Esophagus muscularis mucosa (tissue), 4 donors: ENCODE measurements around the gene BTNL2. TPM values are rescaled to one million over a fixed set of nuclear protein-coding genes. Genes with fewer than 3 reads are reported as not detected.
A peak's percentile ranks its signal among the peaks of the same experiment; 100 is the strongest.

Experiments used
- DNase-seq: peaks from one replicate; pipeline ENCODE4 v3.0.0-alpha.2; 2017; ENCODE audit errors: extremely low spot score
- H3K27ac ChIP-seq, 4 donors: fragments of 200-600 bp; sonication (generic); replicated peaks in 1 of 4; 1 replicate in 3 of 4; 2 replicates in 1 of 4; pipeline ENCODE4 v1.5.1; 2016 to 2019; ENCODE audit warnings: mild to moderate bottlenecking in 1 of 4
- H3K27me3 ChIP-seq, 4 donors: fragments of 200-600 bp; sonication (generic); one replicate each; pipeline versions ENCODE4 v1.5.1 to v1.6.0; 2016 to 2019
- H3K36me3 ChIP-seq, 4 donors: fragments of 200-600 bp; sonication (generic); one replicate each; pipeline ENCODE4 v1.5.1; 2016 to 2019
- H3K4me1 ChIP-seq, 4 donors: fragments of 200-600 bp; sonication (generic); one replicate each; pipeline ENCODE4 v1.5.1; 2016 to 2019
- H3K4me3 ChIP-seq, 4 donors: fragments of 200-600 bp; sonication (generic); 1 replicate in 2 of 4; 2 replicates in 2 of 4; pipeline ENCODE4 v1.5.1; 2016 to 2019; ENCODE audit warnings: mild to moderate bottlenecking in 4 of 4, moderate library complexity in 1 of 4
- H3K9me3 ChIP-seq, 4 donors: fragments of 200-600 bp; sonication (generic); 1 replicate in 3 of 4; 2 replicates in 1 of 4; pipeline ENCODE4 v1.5.1; 2016 to 2019
- EP300 ChIP-seq: sonication (generic); formaldehyde crosslinking; IDR thresholded peaks from one replicate; pipeline ENCODE4 v1.6.1; 2017; ENCODE audit warnings: antibody characterized with exemption
- POLR2A ChIP-seq: fragments of 450-650 bp; IDR thresholded peaks from one replicate; pipeline ENCODE4 v1.6.1; 2017; ENCODE audit warnings: antibody characterized with exemption, moderate library complexity, mild to moderate bottlenecking, low read depth
- POLR2AphosphoS5 ChIP-seq, 2 donors: sonication (generic); formaldehyde crosslinking; IDR thresholded peaks; one replicate each; pipeline ENCODE4 v1.6.1; 2017; ENCODE audit warnings: antibody characterized with exemption in 2 of 2
- WGBS: methylation state at CpG from one replicate; pipeline ENCODE4 v1.1.5; 2018; 5-methylcytosine and 5-hydroxymethylcytosine counted together
- intact Hi-C: fragments of 100-400 bp; cut with DNase I; formaldehyde crosslinking; loops from one replicate; pipeline ENCODE4 v1.15.1; 2023
- total RNA-seq, 4 donors: library from RNA; depleted of rRNA; stranded (reverse); fragments of >200 nt; gene quantifications; one replicate each; pipeline versions ENCODE4 v1.1.0 to v1.2.1, GENCODE V29; 2016
- TF ChIP-seq, protein P1 (sequence below), 3 experiments: fragments of 200-600 bp in 2 of 3; fragments of 450-650 bp in 1 of 3; sonication (generic) in 2 of 3; IDR thresholded peaks; one replicate each; pipeline ENCODE4 v1.5.1; 2017 to 2019; ENCODE audit warnings: antibody characterized with exemption in 3 of 3, mild to moderate bottlenecking in 2 of 3, moderate library complexity in 1 of 3

BTNL2 gene
- total RNA-seq, 4 donors from 2014 or later: not detected

DNA sequence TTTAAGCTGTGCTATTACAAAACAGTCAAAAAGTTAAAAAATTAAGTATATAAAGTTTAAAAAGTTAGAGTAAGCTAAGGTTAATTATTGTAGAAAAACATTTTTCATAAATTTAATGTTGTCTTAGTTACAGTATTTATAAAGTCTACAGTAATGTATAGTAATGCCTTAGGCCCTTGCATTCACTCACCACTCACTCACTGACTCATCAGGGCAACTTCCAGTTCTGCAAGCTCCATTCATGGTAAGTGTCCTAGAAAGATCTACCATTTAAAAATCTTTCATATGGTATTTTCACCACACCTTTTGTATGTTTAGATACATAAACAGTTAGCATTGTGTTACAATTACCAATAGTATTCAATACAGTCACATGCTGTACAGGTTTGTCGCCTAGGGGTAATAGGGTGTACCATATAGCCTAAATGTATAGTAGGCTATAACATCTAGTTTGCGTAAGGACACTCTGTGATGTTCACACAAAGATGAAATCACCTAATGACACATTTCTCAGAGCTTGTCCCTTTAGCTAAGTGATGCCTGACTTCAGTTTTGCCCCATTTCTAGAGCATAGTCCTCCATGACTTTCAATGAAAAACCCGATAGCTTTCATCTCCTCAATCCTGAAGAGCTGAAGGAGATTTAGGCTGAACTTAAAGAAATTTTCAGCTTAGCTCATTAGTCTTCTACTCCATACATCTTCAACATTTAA is 17.8 kb upstream of the BTNL2 start:
- H3K27me3 ChIP-seq: peaks cover 0 to 3% (median 0%) of the 10 kb centered on the region in 4 donors
- H3K9me3 ChIP-seq: no peaks in the 10 kb centered on the region
- no peaks in the 10 kb centered on the region for H3K4me1 ChIP-seq
- H3K4me3 ChIP-seq: no peak overlapping the region
- WGBS: 82% methylated on average over 3 of the region's 3 CpGs
- DNase-seq: no peak
- H3K27ac ChIP-seq: no peak overlapping the region
- no peaks in the 10 kb centered on the region for H3K36me3 ChIP-seq
- no peak for TF ChIP-seq POLR2AphosphoS5 (IDR thresholded peaks at IDR 0.05)
- TF ChIP-seq EP300: no peak
- TF ChIP-seq POLR2A: no peak
- TF ChIP-seq, protein P1, sequence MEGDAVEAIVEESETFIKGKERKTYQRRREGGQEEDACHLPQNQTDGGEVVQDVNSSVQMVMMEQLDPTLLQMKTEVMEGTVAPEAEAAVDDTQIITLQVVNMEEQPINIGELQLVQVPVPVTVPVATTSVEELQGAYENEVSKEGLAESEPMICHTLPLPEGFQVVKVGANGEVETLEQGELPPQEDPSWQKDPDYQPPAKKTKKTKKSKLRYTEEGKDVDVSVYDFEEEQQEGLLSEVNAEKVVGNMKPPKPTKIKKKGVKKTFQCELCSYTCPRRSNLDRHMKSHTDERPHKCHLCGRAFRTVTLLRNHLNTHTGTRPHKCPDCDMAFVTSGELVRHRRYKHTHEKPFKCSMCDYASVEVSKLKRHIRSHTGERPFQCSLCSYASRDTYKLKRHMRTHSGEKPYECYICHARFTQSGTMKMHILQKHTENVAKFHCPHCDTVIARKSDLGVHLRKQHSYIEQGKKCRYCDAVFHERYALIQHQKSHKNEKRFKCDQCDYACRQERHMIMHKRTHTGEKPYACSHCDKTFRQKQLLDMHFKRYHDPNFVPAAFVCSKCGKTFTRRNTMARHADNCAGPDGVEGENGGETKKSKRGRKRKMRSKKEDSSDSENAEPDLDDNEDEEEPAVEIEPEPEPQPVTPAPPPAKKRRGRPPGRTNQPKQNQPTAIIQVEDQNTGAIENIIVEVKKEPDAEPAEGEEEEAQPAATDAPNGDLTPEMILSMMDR (IDR thresholded peaks at IDR 0.05): no peak
- intact Hi-C loops: no loop called here

DNA sequence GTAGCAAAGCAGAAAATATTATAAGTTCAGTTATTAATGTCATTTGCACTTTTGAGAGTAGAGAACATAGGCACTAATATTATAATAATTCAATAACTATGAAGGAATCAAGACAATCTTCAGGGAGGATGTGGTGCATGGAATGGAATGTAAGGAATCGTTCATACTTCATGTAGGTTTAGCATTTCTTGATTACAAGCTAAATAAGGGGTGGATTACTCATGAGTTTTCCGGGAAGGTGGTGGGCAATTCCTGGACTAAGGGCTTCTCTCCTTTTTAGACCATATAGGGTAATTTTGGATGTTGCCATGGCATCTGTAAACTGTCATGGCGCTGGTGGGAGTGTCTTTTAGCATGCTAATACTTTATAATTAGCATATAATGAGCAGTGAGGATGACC is 9.1 kb upstream of the BTNL2 start:
- no peak for DNase-seq
- Histone ChIP-seq H3K27ac (no peak overlapping the region), H3K27me3 (peaks cover 0 to 65% (median 6%) of the 10 kb centered on the region in 4 donors), H3K36me3 (no peaks in the 10 kb centered on the region), H3K4me1 (peaks cover 0 to 10% (median 7%) of the 10 kb centered on the region in 4 donors), H3K4me3 (peak overlapping the region in 1 of 4 donors; percentile 29), H3K9me3 (no peaks in the 10 kb centered on the region)
- WGBS: 82% methylated on average over 3 of the region's 3 CpGs
- intact Hi-C loops: loop anchor here (2.0 kb wide), 1 partner anchor 381 kb away; no protein-coding TSS in a partner anchor
- no peak for TF ChIP-seq POLR2A
- no peak for TF ChIP-seq POLR2AphosphoS5 (IDR thresholded peaks at IDR 0.05)
- TF ChIP-seq, protein P1 (IDR thresholded peaks at IDR 0.05): no peak
- TF ChIP-seq EP300: no peak

DNA sequence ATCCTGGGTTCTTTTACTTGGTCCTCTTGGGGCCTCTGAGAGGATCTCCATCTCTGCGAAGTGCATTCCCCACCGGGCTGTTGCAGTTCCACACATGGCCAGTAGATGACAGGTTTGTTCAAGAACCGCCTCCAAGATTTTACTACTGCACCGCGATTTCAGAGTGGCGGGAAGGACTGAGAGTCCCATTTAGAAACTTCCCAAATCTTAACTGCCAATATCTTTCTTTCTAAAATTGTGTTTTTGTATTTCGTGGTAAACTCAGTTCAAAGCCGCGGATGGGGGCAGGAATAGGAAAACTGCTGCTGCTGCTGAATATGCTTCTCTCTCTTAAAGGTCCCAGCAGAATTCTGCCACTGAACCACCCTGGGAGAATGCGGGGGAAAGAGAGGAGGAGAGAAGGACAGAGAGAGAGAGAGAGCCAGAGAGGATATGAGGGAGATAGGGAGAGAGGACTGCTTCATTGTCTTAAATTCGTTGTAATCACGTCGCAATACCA is 8.6 kb upstream of the BTNL2 start:
- H3K4me3 ChIP-seq: peak overlapping the region in 2 of 4 donors; percentile 6 to 29
- no peaks in the 10 kb centered on the region for H3K36me3 ChIP-seq
- no peak overlapping the region for H3K27ac ChIP-seq
- 7% methylated on average over 13 of the region's 13 CpGs for WGBS
- peaks cover 0 to 10% (median 7%) of the 10 kb centered on the region in 4 donors for H3K4me1 ChIP-seq
- H3K27me3 ChIP-seq: peaks cover 0 to 65% (median 6%) of the 10 kb centered on the region in 4 donors
- TF ChIP-seq, protein P1 (IDR thresholded peaks at IDR 0.05): peak in 2 of 3 experiments; percentile 97 to 99
- TF ChIP-seq POLR2A (no peak), POLR2AphosphoS5 (IDR thresholded peaks at IDR 0.05) (no peak)
- H3K9me3 ChIP-seq: no peaks in the 10 kb centered on the region
- DNase-seq: no peak
- intact Hi-C loops: loop anchor here (2.0 kb wide), 1 partner anchor 381 kb away; no protein-coding TSS in a partner anchor

DNA sequence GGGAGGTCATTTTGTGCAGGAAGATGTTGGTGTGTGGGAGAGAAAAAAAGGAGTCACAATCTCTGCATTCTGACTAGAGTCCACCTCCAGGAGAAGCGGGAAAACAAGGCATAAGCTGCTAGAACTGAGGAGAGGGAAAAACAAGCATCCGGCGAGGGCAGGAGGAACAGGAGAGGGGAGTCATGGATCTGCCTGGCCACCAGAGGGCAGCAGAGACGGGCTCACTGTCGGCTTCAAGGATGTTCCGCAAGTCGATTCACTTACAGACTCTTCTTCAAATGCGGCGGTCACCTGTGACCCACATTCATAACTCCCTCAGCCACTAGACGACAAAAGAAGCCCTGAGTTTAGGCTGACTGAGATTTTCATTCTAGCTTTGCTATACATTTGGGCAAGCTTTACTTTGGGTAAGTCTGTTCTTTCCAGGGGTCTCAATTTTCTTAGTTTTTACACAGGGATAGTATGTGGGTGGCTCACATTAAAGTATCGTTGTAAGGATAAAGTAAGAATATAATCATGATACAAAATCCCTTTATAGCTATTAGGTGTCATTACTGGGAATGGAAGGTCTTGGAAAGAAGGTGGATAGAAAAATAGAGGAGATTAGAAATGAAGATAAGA is 6.6 kb upstream of the BTNL2 start:
- intact Hi-C loops: loop anchor here (1.0 to 5.0 kb wide), 3 partner anchors 166 to 454 kb away; no protein-coding TSS in a partner anchor
- Histone ChIP-seq H3K27ac (no peak overlapping the region), H3K36me3 (no peaks in the 10 kb centered on the region), H3K9me3 (no peaks in the 10 kb centered on the region), H3K27me3 (peaks cover 0 to 65% (median 6%) of the 10 kb centered on the region in 4 donors), H3K4me3 (no peak overlapping the region), H3K4me1 (peaks cover 0 to 10% (median 7%) of the 10 kb centered on the region in 4 donors)
- TF ChIP-seq POLR2A: no peak
- TF ChIP-seq, protein P1 (IDR thresholded peaks at IDR 0.05): peak; percentile 89 to 97 (median 92)
- 9% methylated on average over 11 of the region's 11 CpGs for WGBS
- peak; percentile 94 for DNase-seq
